Measurements from ENCODE around the gene PIK3R1.

PIK3R1 gene

GRCh38 chr5:68319706-68320412 is 104.3 kb downstream of the PIK3R1 start:
- Histone ChIP-seq H3K4me1 (ENCODE audit: control insufficient read depth, insufficient read depth, low read length) (no peaks in the 10 kb centered on the region), H3K27ac (ENCODE audit: low read length) (no peak overlapping the region), H3K36me3 (ENCODE audit: control insufficient read depth, insufficient read depth, low read length) (no peaks in the 10 kb centered on the region), H3K4me3 (ENCODE audit: low read length) (no peak overlapping the region), H3K9me3 (ENCODE audit: control insufficient read depth, insufficient read depth, low read length) (no peaks in the 10 kb centered on the region), H3K27me3 (ENCODE audit: control insufficient read depth, insufficient read depth, low read length) (no peaks in the 10 kb centered on the region)
- no CpG with 5 or more reads among the region's 4 CpGs for WGBS (ENCODE audit: insufficient coverage, insufficient read length)
- DNase-seq (ENCODE audit: low read depth, low spot score) = no peak

DNA sequence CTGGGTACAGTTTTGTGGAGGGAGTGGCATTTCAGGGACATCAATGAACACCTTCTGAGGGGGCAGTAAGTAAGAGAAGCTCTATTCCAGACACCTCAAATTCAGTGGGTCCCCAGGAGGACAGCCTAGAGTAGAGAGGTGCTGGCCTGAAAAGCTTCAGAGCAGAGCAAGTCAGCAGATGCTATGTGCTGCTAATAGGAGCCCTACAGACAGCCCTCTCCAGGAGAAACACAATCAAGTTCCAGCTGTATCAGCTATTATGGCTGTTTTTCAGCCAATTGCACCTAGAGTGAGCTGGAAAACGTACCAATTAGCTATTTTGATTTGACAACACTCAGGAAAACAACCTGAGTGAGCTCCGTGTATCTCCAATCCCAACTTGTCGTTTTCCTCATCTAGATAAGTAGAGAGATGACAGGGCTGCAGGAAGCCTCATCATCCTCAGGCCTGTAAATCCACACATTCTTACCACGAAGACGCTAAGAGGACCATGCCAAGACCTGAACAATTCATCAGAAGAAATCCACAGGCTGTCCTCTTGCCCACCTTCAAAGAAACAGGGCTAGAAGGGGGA is 104.9 kb downstream of the PIK3R1 start:
- DNase-seq (ENCODE audit: low read depth, low spot score) = no peak
- Histone ChIP-seq H3K4me1 (ENCODE audit: control insufficient read depth, insufficient read depth, low read length) (no peaks in the 10 kb centered on the region), H3K9me3 (ENCODE audit: control insufficient read depth, insufficient read depth, low read length) (no peaks in the 10 kb centered on the region), H3K36me3 (ENCODE audit: control insufficient read depth, insufficient read depth, low read length) (no peaks in the 10 kb centered on the region), H3K4me3 (ENCODE audit: low read length) (no peak overlapping the region), H3K27me3 (ENCODE audit: control insufficient read depth, insufficient read depth, low read length) (no peaks in the 10 kb centered on the region), H3K27ac (ENCODE audit: low read length) (no peak overlapping the region)
- WGBS (ENCODE audit: insufficient coverage, insufficient read length) = no CpG with 5 or more reads among the region's 5 CpGs

GRCh38 chr5:68325065-68325580 is 109.6 kb downstream of the PIK3R1 start:
- WGBS (ENCODE audit: insufficient coverage, insufficient read length) = no CpG with 5 or more reads among the region's 1 CpG
- no peaks in the 10 kb centered on the region for H3K4me1 ChIP-seq (ENCODE audit: control insufficient read depth, insufficient read depth, low read length)
- no peak for DNase-seq (ENCODE audit: low read depth, low spot score)
- H3K27ac ChIP-seq (ENCODE audit: low read length) = no peak overlapping the region
- H3K9me3 ChIP-seq (ENCODE audit: control insufficient read depth, insufficient read depth, low read length) = no peaks in the 10 kb centered on the region
- H3K4me3 ChIP-seq (ENCODE audit: low read length) = no peak overlapping the region
- no peaks in the 10 kb centered on the region for H3K27me3 ChIP-seq (ENCODE audit: control insufficient read depth, insufficient read depth, low read length)
- no peaks in the 10 kb centered on the region for H3K36me3 ChIP-seq (ENCODE audit: control insufficient read depth, insufficient read depth, low read length)

DNA sequence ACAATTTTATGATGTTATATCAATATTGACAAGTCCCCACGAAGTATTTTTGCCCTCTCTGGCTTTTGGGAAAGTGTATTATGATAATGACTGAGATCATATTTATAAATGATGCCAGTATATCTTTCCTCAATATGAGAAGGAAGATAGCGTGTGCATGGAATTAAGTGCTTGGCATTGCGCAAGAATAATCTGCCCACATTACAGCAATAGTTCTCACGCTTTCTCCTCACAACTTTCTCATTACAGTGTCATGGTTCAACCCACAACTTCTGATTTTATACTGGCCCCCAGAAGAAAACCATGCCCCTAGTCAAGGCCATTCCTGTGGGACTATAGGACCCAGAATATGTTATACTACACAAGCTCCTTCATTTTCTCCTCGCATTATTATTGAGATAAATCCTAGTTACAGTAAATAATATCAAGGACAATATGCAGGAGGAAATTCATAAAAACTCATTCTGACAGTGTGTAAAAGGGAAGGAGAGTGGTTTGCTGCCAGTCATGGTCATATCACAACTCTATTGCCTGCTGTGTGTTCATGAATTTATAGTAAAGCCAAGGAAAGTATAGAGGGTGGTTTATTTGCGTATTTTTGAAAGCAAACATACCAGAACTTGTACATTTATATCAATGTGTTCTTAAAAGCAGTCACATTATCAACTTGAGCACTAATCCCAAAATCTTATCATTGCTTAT is 114.1 kb downstream of the PIK3R1 start:
- H3K36me3 ChIP-seq (ENCODE audit: control insufficient read depth, insufficient read depth, low read length) = no peaks in the 10 kb centered on the region
- no peak overlapping the region for H3K27ac ChIP-seq (ENCODE audit: low read length)
- no peaks in the 10 kb centered on the region for H3K4me1 ChIP-seq (ENCODE audit: control insufficient read depth, insufficient read depth, low read length)
- H3K4me3 ChIP-seq (ENCODE audit: low read length) = no peak overlapping the region
- no peaks in the 10 kb centered on the region for H3K9me3 ChIP-seq (ENCODE audit: control insufficient read depth, insufficient read depth, low read length)
- no CpG with 5 or more reads among the region's 6 CpGs for WGBS (ENCODE audit: insufficient coverage, insufficient read length)
- no peak for DNase-seq (ENCODE audit: low read depth, low spot score)
- no peaks in the 10 kb centered on the region for H3K27me3 ChIP-seq (ENCODE audit: control insufficient read depth, insufficient read depth, low read length)

GRCh38 chr5:68330574-68330973 is 115.0 kb downstream of the PIK3R1 start:
- Histone ChIP-seq H3K27me3 (ENCODE audit: control insufficient read depth, insufficient read depth, low read length) (no peaks in the 10 kb centered on the region), H3K4me1 (ENCODE audit: control insufficient read depth, insufficient read depth, low read length) (no peaks in the 10 kb centered on the region), H3K36me3 (ENCODE audit: control insufficient read depth, insufficient read depth, low read length) (no peaks in the 10 kb centered on the region), H3K9me3 (ENCODE audit: control insufficient read depth, insufficient read depth, low read length) (no peaks in the 10 kb centered on the region), H3K4me3 (ENCODE audit: low read length) (no peak overlapping the region), H3K27ac (ENCODE audit: low read length) (no peak overlapping the region)
- DNase-seq (ENCODE audit: low read depth, low spot score) = no peak
- WGBS (ENCODE audit: insufficient coverage, insufficient read length) = no CpG with 5 or more reads among the region's 1 CpG

DNA sequence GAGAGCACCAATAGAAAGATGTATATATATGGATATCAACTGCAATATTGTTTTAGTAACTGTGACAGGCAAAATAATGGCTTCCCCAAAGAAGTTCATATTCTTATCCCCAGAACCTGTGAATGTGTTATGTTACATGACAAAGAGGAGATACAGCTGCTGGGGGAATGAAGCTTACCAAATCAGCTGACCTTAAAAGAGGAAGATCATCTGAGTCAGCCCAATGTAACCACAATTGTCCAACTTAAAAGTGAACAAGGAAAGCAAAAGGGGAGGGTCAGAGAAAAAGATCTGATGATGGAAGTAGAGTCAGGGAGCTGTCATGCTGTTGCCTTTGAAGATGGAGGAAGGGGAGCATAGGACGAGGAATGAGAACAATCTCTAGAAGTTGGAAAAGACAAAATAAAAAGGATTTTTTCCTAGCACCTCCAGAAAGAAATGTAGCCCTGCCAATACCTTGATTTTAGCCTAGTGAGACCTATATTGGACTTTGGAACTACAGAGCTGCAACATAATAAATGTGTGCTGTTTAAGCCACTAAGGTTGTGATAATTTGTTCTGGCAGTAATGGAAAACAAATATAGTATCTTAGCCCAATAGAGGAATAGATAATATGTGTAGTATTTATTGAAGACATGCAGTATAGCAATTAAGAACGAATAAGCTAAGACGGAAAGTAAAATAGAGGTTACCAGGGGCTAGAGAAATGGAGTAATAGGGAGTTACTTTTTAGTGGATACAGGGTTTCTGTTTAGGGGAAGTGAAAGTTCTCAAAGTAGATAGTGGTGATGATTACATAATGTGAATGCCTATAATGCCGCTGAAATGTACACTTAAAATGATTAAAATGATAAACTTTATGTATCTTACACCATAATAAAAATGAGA is 115.9 kb downstream of the PIK3R1 start:
- no peaks in the 10 kb centered on the region for H3K27me3 ChIP-seq (ENCODE audit: control insufficient read depth, insufficient read depth, low read length)
- H3K36me3 ChIP-seq (ENCODE audit: control insufficient read depth, insufficient read depth, low read length) = no peaks in the 10 kb centered on the region
- H3K4me1 ChIP-seq (ENCODE audit: control insufficient read depth, insufficient read depth, low read length) = no peaks in the 10 kb centered on the region
- 100% methylated on average over 2 of the region's 4 CpGs for WGBS (ENCODE audit: insufficient coverage, insufficient read length)
- DNase-seq (ENCODE audit: low read depth, low spot score) = no peak
- H3K9me3 ChIP-seq (ENCODE audit: control insufficient read depth, insufficient read depth, low read length) = no peaks in the 10 kb centered on the region
- no peak overlapping the region for H3K27ac ChIP-seq (ENCODE audit: low read length)
- no peak overlapping the region for H3K4me3 ChIP-seq (ENCODE audit: low read length)

DNA sequence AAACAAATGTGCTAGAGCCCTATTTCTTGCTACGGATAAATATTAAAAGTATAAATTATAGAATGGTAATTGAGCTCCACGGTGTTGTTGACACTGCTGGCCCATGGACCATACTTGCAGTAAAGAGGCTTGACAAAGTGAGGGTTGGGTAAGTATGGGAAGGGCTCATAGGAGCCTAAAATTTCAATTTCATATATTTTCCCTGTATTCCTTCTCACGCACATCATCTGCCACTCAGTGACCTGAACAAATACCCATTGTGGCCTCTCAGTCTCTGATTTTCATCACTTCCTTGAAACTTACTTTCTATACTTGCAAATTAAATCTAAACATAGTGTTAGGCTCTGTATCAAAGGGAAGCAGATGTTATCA is 116.5 kb downstream of the PIK3R1 start:
- no peaks in the 10 kb centered on the region for H3K4me1 ChIP-seq (ENCODE audit: control insufficient read depth, insufficient read depth, low read length)
- no peak overlapping the region for H3K4me3 ChIP-seq (ENCODE audit: low read length)
- no peaks in the 10 kb centered on the region for H3K27me3 ChIP-seq (ENCODE audit: control insufficient read depth, insufficient read depth, low read length)
- DNase-seq (ENCODE audit: low read depth, low spot score) = no peak
- no peaks in the 10 kb centered on the region for H3K9me3 ChIP-seq (ENCODE audit: control insufficient read depth, insufficient read depth, low read length)
- WGBS (ENCODE audit: insufficient coverage, insufficient read length) = no CpG with 5 or more reads among the region's 3 CpGs
- H3K36me3 ChIP-seq (ENCODE audit: control insufficient read depth, insufficient read depth, low read length) = no peaks in the 10 kb centered on the region
- no peak overlapping the region for H3K27ac ChIP-seq (ENCODE audit: low read length)

DNA sequence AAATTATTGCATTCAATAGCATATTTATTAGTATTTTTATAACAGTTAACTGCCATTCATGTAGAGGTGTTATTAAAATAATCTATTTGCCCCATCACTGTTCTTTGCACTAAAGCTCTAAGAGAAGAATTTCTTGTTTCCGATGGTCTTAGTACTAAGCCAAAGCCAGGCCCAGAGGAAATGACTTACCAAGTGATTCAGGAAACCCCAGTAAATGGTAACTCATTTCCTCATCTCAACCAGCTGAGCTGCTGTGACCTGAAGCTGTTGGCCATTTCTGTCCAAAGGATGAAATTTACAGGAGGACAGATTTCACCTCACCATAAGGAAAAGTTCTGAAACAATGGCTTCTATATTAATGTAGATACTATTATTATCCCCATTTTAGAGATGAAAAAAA is 117.0 kb downstream of the PIK3R1 start:
- Histone ChIP-seq H3K36me3 (ENCODE audit: control insufficient read depth, insufficient read depth, low read length) (no peaks in the 10 kb centered on the region), H3K4me3 (ENCODE audit: low read length) (no peak overlapping the region), H3K27me3 (ENCODE audit: control insufficient read depth, insufficient read depth, low read length) (no peaks in the 10 kb centered on the region), H3K9me3 (ENCODE audit: control insufficient read depth, insufficient read depth, low read length) (no peaks in the 10 kb centered on the region), H3K27ac (ENCODE audit: low read length) (no peak overlapping the region), H3K4me1 (ENCODE audit: control insufficient read depth, insufficient read depth, low read length) (no peaks in the 10 kb centered on the region)
- no CpG with 5 or more reads among the region's 1 CpG for WGBS (ENCODE audit: insufficient coverage, insufficient read length)
- DNase-seq (ENCODE audit: low read depth, low spot score) = no peak

- H3K27ac ChIP-seq (ENCODE audit: low read length) = no peak overlapping the region
- no peaks in the 10 kb centered on the region for H3K36me3 ChIP-seq (ENCODE audit: control insufficient read depth, insufficient read depth, low read length)
- no CpG with 5 or more reads among the region's 2 CpGs for WGBS (ENCODE audit: insufficient coverage, insufficient read length)
- H3K4me1 ChIP-seq (ENCODE audit: control insufficient read depth, insufficient read depth, low read length) = no peaks in the 10 kb centered on the region
- H3K27me3 ChIP-seq (ENCODE audit: control insufficient read depth, insufficient read depth, low read length) = no peaks in the 10 kb centered on the region
- DNase-seq (ENCODE audit: low read depth, low spot score) = no peak
- H3K4me3 ChIP-seq (ENCODE audit: low read length) = no peak overlapping the region
- no peaks in the 10 kb centered on the region for H3K9me3 ChIP-seq (ENCODE audit: control insufficient read depth, insufficient read depth, low read length)
Observed at GRCh38 chr5:68333649-68334552, 118.3 kb downstream of the PIK3R1 start.
